DMS114 treated with DMSO at 0.1 percent for 48 hours (cell line): ENCODE measurements around the gene RASSF8.

Experiments
- DNase-seq: peaks from one replicate; lab custom pipeline; 2025; ENCODE audit not compliant: unreplicated experiment; lab: John Stamatoyannopoulos, UW

Gene RASSF8

GRCh38 chr12:25960961-25961360 is 2.5 kb downstream of the RASSF8 start:
- no peak for DNase-seq

GRCh38 chr12:25962932-25963525 is 4.5 kb downstream of the RASSF8 start:
- no peak for DNase-seq

GRCh38 chr12:25965682-25966081 is 7.2 kb downstream of the RASSF8 start:
- no peak for DNase-seq

- DNase-seq, result no peak
These were observed 11.6 kb downstream of the RASSF8 start for GRCh38 chr12:25970082-25970481.

GRCh38 chr12:25970916-25971653 is 12.6 kb downstream of the RASSF8 start:
- DNase-seq, result no peak

- no peak for DNase-seq
These were observed 13.2 kb downstream of the RASSF8 start for GRCh38 chr12:25971654-25972041.

GRCh38 chr12:25972783-25973182 is 14.3 kb downstream of the RASSF8 start:
- DNase-seq, result no peak

GRCh38 chr12:25975179-25975578 is 16.7 kb downstream of the RASSF8 start:
- DNase-seq, result no peak

- no peak for DNase-seq
These were observed 17.2 kb downstream of the RASSF8 start for GRCh38 chr12:25975682-25976081.

GRCh38 chr12:25976289-25976688 is 17.8 kb downstream of the RASSF8 start:
- DNase-seq, result no peak

GRCh38 chr12:25977047-25977446 is 18.6 kb downstream of the RASSF8 start:
- no peak for DNase-seq

- DNase-seq, result no peak
These were observed 20.6 kb downstream of the RASSF8 start for GRCh38 chr12:25979059-25979458.

- DNase-seq, result no peak
These were observed 21.1 kb downstream of the RASSF8 start for GRCh38 chr12:25979563-25979962.

GRCh38 chr12:25980035-25980434 is 21.6 kb downstream of the RASSF8 start:
- DNase-seq, result no peak

GRCh38 chr12:25981597-25981996 is 23.1 kb downstream of the RASSF8 start:
- no peak for DNase-seq

- no peak for DNase-seq
These were observed 23.9 kb downstream of the RASSF8 start for GRCh38 chr12:25982416-25982815.

- DNase-seq, result no peak
These were observed 25.1 kb downstream of the RASSF8 start for GRCh38 chr12:25983625-25984024.

- no peak for DNase-seq
These were observed 26.3 kb downstream of the RASSF8 start for GRCh38 chr12:25984759-25985158.

GRCh38 chr12:25985316-25986175 is 27.1 kb downstream of the RASSF8 start:
- DNase-seq, result no peak

- no peak for DNase-seq
These were observed 27.7 kb downstream of the RASSF8 start for GRCh38 chr12:25986180-25986579.

GRCh38 chr12:25988505-25988904 is 30.0 kb downstream of the RASSF8 start:
- DNase-seq, result no peak

GRCh38 chr12:25990495-25990894 is 32.0 kb downstream of the RASSF8 start:
- DNase-seq, result no peak
